K562 (cell line): Measurements from ENCODE around the gene RETREG1. TPM values are rescaled to one million over a fixed set of nuclear protein-coding genes. Genes with fewer than 3 reads are reported as not detected.

Experiments used
- ATAC-seq: fragments of 200-7000 bp; cut with Tn5 transposase; 3 replicates; pipeline ENCODE4 v1.9.1; 2020; ENCODE audit warnings: moderate library complexity
- BruUV-seq: library from RNA; stranded (reverse); fragments of 400-500 nt; replicated peaks from 2 replicates; lab custom pipeline; 2021; lab: Mats Ljungman, UMichigan
- CTCF ChIA-PET: fragments of 300-600 bp; formaldehyde crosslinking; extraction: SDS; loops from one replicate; lab custom pipeline; 2021; ENCODE audit warnings: low intra/inter-chr PET ratio; lab: Yijun Ruan, JAX
- POLR2A ChIA-PET: fragments of 300-600, 350-650 bp; sonication (Branson Sonifier 250); formaldehyde crosslinking; extraction: SDS; loops from one replicate; lab custom pipeline; 2021; ENCODE audit warnings: antibody characterized with exemption, inconsistent platforms; lab: Yijun Ruan, JAX
- DNase-seq, 4 experiments: peaks; one replicate each; pipeline versions ENCODE4 v3.0.0 to v3.0.0-alpha.2; 2011 to 2018; ENCODE audit warnings: low spot score in 3 of 4, mixed read lengths in 3 of 4; ENCODE audit errors: extremely low read depth in 1 of 4
- FAIRE-seq: peaks from 2 replicates; lab custom pipeline; 2011; peaks lifted over from hg19 to GRCh38; lab: Jason Lieb, UNC
- H2AFZ ChIP-seq: 2 replicates; pipeline ENCODE4 v1.6.0; 2011; ENCODE audit warnings: low read depth, low read length, control low read depth, inconsistent platforms
- H3K27ac ChIP-seq: fragments of 200-600 bp; 3 replicates; pipeline ENCODE4 v1.8.0; 2011; ENCODE audit warnings: low read depth, mild to moderate bottlenecking, control low read depth, inconsistent platforms, low read length, moderate library complexity, mixed read lengths; ENCODE audit errors: extremely low read depth
- H3K27me3 ChIP-seq, 2 experiments: fragments of 300-600 bp in 1 of 2; 2 replicates in 1 of 2; 3 replicates in 1 of 2; pipeline versions ENCODE4 v1.6.0 to v1.8.0; 2011; ENCODE audit warnings: inconsistent platforms in 2 of 2, low read length in 2 of 2, mild to moderate bottlenecking in 1 of 2, mixed read lengths in 1 of 2, moderate library complexity in 1 of 2; ENCODE audit not compliant: control insufficient read depth in 2 of 2, insufficient read depth in 2 of 2
- H3K36me3 ChIP-seq: fragments of 300-600 bp; 3 replicates; pipeline ENCODE4 v1.8.0; 2011; ENCODE audit warnings: mild to moderate bottlenecking, low read length, inconsistent platforms; ENCODE audit not compliant: control insufficient read depth, insufficient read depth
- H3K4me1 ChIP-seq, 2 experiments: fragments of 200-600 bp in 1 of 2; replicated peaks in 1 of 2; 2 replicates in 1 of 2; 3 replicates in 1 of 2; pipeline versions ENCODE4 v1.5.1 to v1.8.0; 2011; ENCODE audit warnings: inconsistent platforms in 2 of 2, low read length in 2 of 2, mild to moderate bottlenecking in 1 of 2, mixed read lengths in 1 of 2, moderate library complexity in 1 of 2; ENCODE audit not compliant: control insufficient read depth in 2 of 2, insufficient read depth in 2 of 2
- H3K4me2 ChIP-seq: 2 replicates; pipeline ENCODE4 v1.6.1; 2011; ENCODE audit warnings: low read length, control low read depth, inconsistent platforms, mixed read lengths; ENCODE audit not compliant: insufficient read depth
- H3K4me3 ChIP-seq: fragments of 200-600 bp; sonication (generic), shearing (Covaris generic); 2 replicates; pipeline ENCODE4 v1.5.1; 2016; ENCODE audit warnings: control low read depth, inconsistent platforms
- H3K79me2 ChIP-seq: fragments of 200-600 bp; 3 replicates; pipeline ENCODE4 v1.8.0; 2011; ENCODE audit warnings: low read length, inconsistent platforms; ENCODE audit not compliant: control insufficient read depth, insufficient read depth
- H3K9ac ChIP-seq, 2 experiments: 2 replicates each; pipeline versions ENCODE4 v1.6.0 to v1.6.1; 2011; ENCODE audit warnings: low read depth in 2 of 2, low read length in 2 of 2, control low read depth in 1 of 2, inconsistent platforms in 1 of 2, mild to moderate bottlenecking in 1 of 2, mixed read lengths in 1 of 2; ENCODE audit not compliant: insufficient read depth in 1 of 2
- H3K9me1 ChIP-seq: one replicate; pipeline ENCODE4 v1.6.0; 2011; ENCODE audit warnings: inconsistent platforms, mild to moderate bottlenecking, low read length, moderate library complexity; ENCODE audit not compliant: control insufficient read depth, insufficient read depth
- H3K9me3 ChIP-seq: replicated peaks from 2 replicates; pipeline ENCODE4 v1.5.1; 2011; ENCODE audit warnings: low read depth, low read length, inconsistent platforms; ENCODE audit not compliant: control insufficient read depth, insufficient read depth
- H4K20me1 ChIP-seq: replicated peaks from 2 replicates; pipeline ENCODE4 v1.6.1; 2011; ENCODE audit warnings: low read length, inconsistent platforms, mixed read lengths; ENCODE audit not compliant: control insufficient read depth, insufficient read depth
- OTX1 ChIP-seq: fragments of 450-650 bp; formaldehyde crosslinking; IDR thresholded peaks from 2 replicates; pipeline ENCODE4 v1.4.0; 2022; ENCODE audit warnings: mild to moderate bottlenecking
- RBM22 ChIP-seq: fragments of 200-400 bp; formaldehyde crosslinking; IDR thresholded peaks from 2 replicates; pipeline ENCODE4 v1.6.1; 2018; ENCODE audit warnings: low read length, low read depth; ENCODE audit not compliant: poor library complexity, severe bottlenecking
- SMARCA5 ChIP-seq: fragments of 450-650 bp; IDR thresholded peaks from 2 replicates; pipeline ENCODE4 v1.6.1; 2016
- TEAD2 ChIP-seq: fragments of 450-650 bp; IDR thresholded peaks from 2 replicates; pipeline ENCODE4 v1.6.1; 2016; ENCODE audit warnings: missing genetic modification characterization, control low read depth, missing compliant biosample characterization
- ZFP36 ChIP-seq: fragments of 150-350 bp; IDR thresholded peaks from 2 replicates; pipeline ENCODE4 v1.6.1; 2018; ENCODE audit warnings: low read length, low read depth; ENCODE audit not compliant: partially characterized antibody
- WGBS: fragments of 100-300 bp; shearing (Covaris generic); methylation state at CpG from one replicate; pipeline ENCODE4 v1.1.6; 2016; ENCODE audit warnings: low coverage, mixed read lengths; ENCODE audit not compliant: insufficient coverage; ENCODE audit errors: missing lambda C conversion rate; 5-methylcytosine and 5-hydroxymethylcytosine counted together
- in situ Hi-C: fragments of 300-500 bp; cut with MboI; formaldehyde crosslinking; loops from 4 replicates; pipeline ENCODE4 v1.15.0; 2018; ENCODE audit warnings: inconsistent platforms, mixed read lengths
- intact Hi-C: fragments of 100-400 bp; cut with micrococcal nuclease; formaldehyde crosslinking; loops from 2 replicates; pipeline ENCODE4 v1.14.2; 2022
- polyA plus RNA-seq, 8 experiments: library from polyadenylated mRNA; depleted of rRNA in 4 of 8; stranded (reverse) in 5 of 8; unstranded in 3 of 8; fragments of >200 nt; fragmentation: Nextera tagmentation in 2 of 8; fragmentation: Illumina TruSeq in 1 of 8; extraction: Ambion mirVana in 2 of 8; extraction: Trizol in 1 of 8; gene quantifications; 2 replicates each; pipeline versions ENCODE4 v1.2.1 to v1.2.3, GENCODE V29; 2011 to 2014; ENCODE audit warnings: inconsistent platforms in 1 of 8, missing spikeins in 1 of 8
- total RNA-seq, 7 experiments: library from RNA; depleted of rRNA in 6 of 7; stranded (reverse); fragments of >200 nt in 6 of 7; fragmentation: Illumina TruSeq in 2 of 7; extraction: Trizol in 2 of 7; gene quantifications; 2 replicates each; pipeline versions ENCODE4 v1.2.1 to v1.2.3, GENCODE V29; 2011 to 2021; ENCODE audit warnings: low replicate concordance in 1 of 7
- TF ChIP-seq, protein P1 (sequence below): fragments of 450-650 bp; formaldehyde crosslinking; IDR thresholded peaks from 2 replicates; pipeline ENCODE4 v1.4.0; 2022; ENCODE audit warnings: mild to moderate bottlenecking, moderate library complexity
- TF ChIP-seq, protein P2 (sequence below): fragments of 450-650 bp; IDR thresholded peaks from one replicate; pipeline ENCODE4 v1.6.1; 2018; ENCODE audit warnings: mild to moderate bottlenecking, moderate library complexity; ENCODE audit not compliant: partially characterized antibody

RETREG1 gene
- total and polyA plus RNA-seq, 9 of the 15 experiments (the other 6 are each of a cell fraction or from before 2014, with no cell fraction given): 0.01 to 0.20 (median 0.08) TPM; not detected in 5

DNA sequence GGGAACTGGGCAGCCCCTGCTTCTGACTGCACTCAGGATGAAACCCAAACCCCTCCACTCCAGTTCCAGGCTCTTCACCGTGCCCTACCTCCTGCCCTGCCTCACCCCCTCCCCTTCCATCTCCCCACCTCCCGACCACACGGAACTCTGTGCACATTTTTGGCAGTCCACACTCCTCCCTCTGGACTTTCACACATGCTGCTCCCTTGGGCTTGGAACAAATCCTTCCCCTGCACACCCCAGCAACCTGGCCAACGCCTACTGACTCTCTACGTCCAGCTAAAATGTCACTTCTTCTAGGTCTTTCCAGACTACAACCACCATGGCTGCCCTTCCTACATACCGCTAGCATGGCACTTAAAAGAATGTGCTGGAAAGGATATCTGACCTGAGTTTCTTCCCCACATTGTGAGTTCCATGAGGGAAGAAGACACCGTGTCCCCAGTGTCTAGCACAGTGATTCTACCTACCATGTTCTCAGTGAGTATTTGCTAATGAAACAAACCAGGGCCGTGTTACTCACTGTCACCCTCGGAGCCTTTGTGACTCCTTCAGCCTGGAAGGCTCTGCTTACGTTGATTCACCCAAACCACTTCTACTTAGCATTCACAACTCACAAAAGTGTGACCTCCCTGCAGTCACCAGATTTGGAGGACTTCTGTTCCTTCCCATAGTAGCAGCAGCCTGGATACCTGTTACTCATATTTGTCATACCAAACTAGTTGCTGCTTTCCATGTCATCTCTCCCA is 18.7 kb downstream of the RETREG1 start (continued):
- TF ChIP-seq, protein P1, sequence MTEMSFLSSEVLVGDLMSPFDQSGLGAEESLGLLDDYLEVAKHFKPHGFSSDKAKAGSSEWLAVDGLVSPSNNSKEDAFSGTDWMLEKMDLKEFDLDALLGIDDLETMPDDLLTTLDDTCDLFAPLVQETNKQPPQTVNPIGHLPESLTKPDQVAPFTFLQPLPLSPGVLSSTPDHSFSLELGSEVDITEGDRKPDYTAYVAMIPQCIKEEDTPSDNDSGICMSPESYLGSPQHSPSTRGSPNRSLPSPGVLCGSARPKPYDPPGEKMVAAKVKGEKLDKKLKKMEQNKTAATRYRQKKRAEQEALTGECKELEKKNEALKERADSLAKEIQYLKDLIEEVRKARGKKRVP (CRISPR knock-in tag): no peak
- TF ChIP-seq, protein P2, sequence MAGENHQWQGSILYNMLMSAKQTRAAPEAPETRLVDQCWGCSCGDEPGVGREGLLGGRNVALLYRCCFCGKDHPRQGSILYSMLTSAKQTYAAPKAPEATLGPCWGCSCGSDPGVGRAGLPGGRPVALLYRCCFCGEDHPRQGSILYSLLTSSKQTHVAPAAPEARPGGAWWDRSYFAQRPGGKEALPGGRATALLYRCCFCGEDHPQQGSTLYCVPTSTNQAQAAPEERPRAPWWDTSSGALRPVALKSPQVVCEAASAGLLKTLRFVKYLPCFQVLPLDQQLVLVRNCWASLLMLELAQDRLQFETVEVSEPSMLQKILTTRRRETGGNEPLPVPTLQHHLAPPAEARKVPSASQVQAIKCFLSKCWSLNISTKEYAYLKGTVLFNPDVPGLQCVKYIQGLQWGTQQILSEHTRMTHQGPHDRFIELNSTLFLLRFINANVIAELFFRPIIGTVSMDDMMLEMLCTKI: no peak

DNA sequence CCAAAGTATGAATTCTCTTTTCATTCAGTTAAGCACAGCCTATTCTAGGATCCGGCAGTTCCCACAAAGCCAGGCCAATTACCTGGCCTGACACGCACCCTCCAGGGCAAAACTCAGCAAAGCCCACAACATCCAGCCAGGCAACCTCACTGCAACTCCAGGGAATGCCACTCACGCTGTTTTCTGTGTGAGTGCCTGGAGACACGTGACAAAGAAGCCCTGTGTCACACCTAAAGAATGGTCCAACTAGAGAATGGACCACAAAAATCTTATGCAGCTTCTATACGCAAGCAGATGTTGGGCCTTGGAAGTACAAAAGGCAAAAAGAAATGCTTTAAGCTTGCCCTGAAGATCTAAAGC is 20.2 kb downstream of the RETREG1 start:
- no peaks in the 10 kb centered on the region for H3K36me3 ChIP-seq
- no peaks in the 10 kb centered on the region for H3K9me3 ChIP-seq
- ChIA-PET POLR2A (no interaction called here), CTCF (no interaction called here)
- no peak for TF ChIP-seq SMARCA5
- no peak for TF ChIP-seq RBM22
- no peak for TF ChIP-seq ZFP36
- TF ChIP-seq TEAD2 (tag): no peak
- no peak for TF ChIP-seq OTX1
- no peak for FAIRE-seq
- H4K20me1 ChIP-seq: no peaks in the 10 kb centered on the region
- H3K79me2 ChIP-seq: no peaks in the 10 kb centered on the region
- WGBS: 0% methylated on average over 5 of the region's 5 CpGs
- BruUV-seq: no TSS peak
- H3K4me3 ChIP-seq: no peak overlapping the region
- no peak overlapping the region for H3K4me2 ChIP-seq
- no peak overlapping the region for H3K9ac ChIP-seq
- ATAC-seq: no peak
- DNase-seq: no peak
- intact Hi-C loops: no loop called here
- in situ Hi-C loops: no loop called here
- H3K9me1 ChIP-seq: no peaks in the 10 kb centered on the region
- no peaks in the 10 kb centered on the region for H3K4me1 ChIP-seq
- H3K27me3 ChIP-seq: peaks cover 0 to 11% of the 10 kb centered on the region in 2 experiments; a peak in 2 of 5 replicates
- no peak overlapping the region for H3K27ac ChIP-seq
- no peak overlapping the region for H2AFZ ChIP-seq
